T-helper 1 cell treated with Interleukin-12 subunit alpha and Interleukin-12 subunit beta and Interleukin-4 antibody, amounts not matched to agents 30 μg/mL and 1 μg/mL, for 36 hours (primary cell): ENCODE measurements around the gene SPRY4.

Experiments
- H3K27ac Mint-ChIP-seq: one replicate; pipeline ENCODE4 v1.8.0; 2021; ENCODE audit warnings: mild to moderate bottlenecking, mixed read lengths
- H3K27me3 Mint-ChIP-seq: one replicate; pipeline ENCODE4 v1.8.0; 2021; ENCODE audit warnings: low read depth, mixed read lengths
- H3K36me3 Mint-ChIP-seq: one replicate; pipeline ENCODE4 v1.8.0; 2021; ENCODE audit warnings: low read depth, mixed read lengths
- H3K4me1 Mint-ChIP-seq: one replicate; pipeline ENCODE4 v1.8.0; 2021; ENCODE audit warnings: low read depth, mixed read lengths
- H3K4me3 Mint-ChIP-seq: one replicate; pipeline ENCODE4 v1.8.0; 2021; ENCODE audit warnings: mild to moderate bottlenecking, moderate library complexity, mixed read lengths
- H3K9me3 Mint-ChIP-seq: one replicate; pipeline ENCODE4 v1.8.0; 2021; ENCODE audit warnings: mixed read lengths

SPRY4 gene

GRCh38 chr5:142313682-142314081 lies 11.1 kb downstream of the SPRY4 start:
- Mint-ChIP-seq H3K4me3 (no peak overlapping the region), H3K27ac (no peak overlapping the region), H3K36me3 (no peaks in the 10 kb centered on the region), H3K4me1 (peaks cover 7% of the 10 kb centered on the region), H3K9me3 (no peaks in the 10 kb centered on the region), H3K27me3 (peaks cover 3% of the 10 kb centered on the region)

- Mint-ChIP-seq H3K4me3 (no peak overlapping the region), H3K4me1 (peaks cover 6% of the 10 kb centered on the region), H3K27me3 (peaks cover 3% of the 10 kb centered on the region), H3K27ac (no peak overlapping the region), H3K9me3 (no peaks in the 10 kb centered on the region), H3K36me3 (no peaks in the 10 kb centered on the region)
These were observed 11.5 kb downstream of the SPRY4 start for GRCh38 chr5:142313275-142313674.

- peaks cover 3% of the 10 kb centered on the region for H3K27me3 Mint-ChIP-seq
- peaks cover 5% of the 10 kb centered on the region for H3K4me1 Mint-ChIP-seq
- H3K27ac Mint-ChIP-seq = no peak overlapping the region
- no peaks in the 10 kb centered on the region for H3K9me3 Mint-ChIP-seq
- no peak overlapping the region for H3K4me3 Mint-ChIP-seq
- no peaks in the 10 kb centered on the region for H3K36me3 Mint-ChIP-seq
These were observed 12.4 kb downstream of the SPRY4 start for GRCh38 chr5:142312399-142312798.

GRCh38 chr5:142311725-142312124 lies 13.1 kb downstream of the SPRY4 start:
- no peaks in the 10 kb centered on the region for H3K36me3 Mint-ChIP-seq
- peaks cover 5% of the 10 kb centered on the region for H3K4me1 Mint-ChIP-seq
- H3K4me3 Mint-ChIP-seq = no peak overlapping the region
- no peaks in the 10 kb centered on the region for H3K9me3 Mint-ChIP-seq
- H3K27ac Mint-ChIP-seq = no peak overlapping the region
- peaks cover 3% of the 10 kb centered on the region for H3K27me3 Mint-ChIP-seq

- H3K4me3 Mint-ChIP-seq = no peak overlapping the region
- H3K27ac Mint-ChIP-seq = no peak overlapping the region
- no peaks in the 10 kb centered on the region for H3K4me1 Mint-ChIP-seq
- H3K36me3 Mint-ChIP-seq = no peaks in the 10 kb centered on the region
- H3K9me3 Mint-ChIP-seq = no peaks in the 10 kb centered on the region
- H3K27me3 Mint-ChIP-seq = peaks cover 3% of the 10 kb centered on the region
These were observed 14.0 kb downstream of the SPRY4 start for GRCh38 chr5:142310803-142311202.

GRCh38 chr5:142309747-142310318 lies 15.0 kb downstream of the SPRY4 start:
- peaks cover 2% of the 10 kb centered on the region for H3K4me1 Mint-ChIP-seq
- no peak overlapping the region for H3K4me3 Mint-ChIP-seq
- no peak overlapping the region for H3K27ac Mint-ChIP-seq
- H3K27me3 Mint-ChIP-seq = peaks cover 3% of the 10 kb centered on the region
- H3K36me3 Mint-ChIP-seq = no peaks in the 10 kb centered on the region
- no peaks in the 10 kb centered on the region for H3K9me3 Mint-ChIP-seq

- Mint-ChIP-seq H3K9me3 (no peaks in the 10 kb centered on the region), H3K27ac (no peak overlapping the region), H3K36me3 (no peaks in the 10 kb centered on the region), H3K4me3 (no peak overlapping the region), H3K27me3 (peaks cover 3% of the 10 kb centered on the region), H3K4me1 (peaks cover 2% of the 10 kb centered on the region)
These were observed 16.5 kb downstream of the SPRY4 start for GRCh38 chr5:142308358-142308757.

GRCh38 chr5:142307146-142307890 lies 17.5 kb downstream of the SPRY4 start:
- Mint-ChIP-seq H3K36me3 (no peaks in the 10 kb centered on the region), H3K27me3 (peaks cover 1% of the 10 kb centered on the region), H3K27ac (no peak overlapping the region), H3K4me1 (peaks cover 2% of the 10 kb centered on the region), H3K4me3 (no peak overlapping the region), H3K9me3 (no peaks in the 10 kb centered on the region)

GRCh38 chr5:142306077-142306502 lies 18.7 kb downstream of the SPRY4 start:
- Mint-ChIP-seq H3K4me1 (peaks cover 9% of the 10 kb centered on the region), H3K27ac (no peak overlapping the region), H3K4me3 (no peak overlapping the region), H3K27me3 (no peaks in the 10 kb centered on the region), H3K36me3 (no peaks in the 10 kb centered on the region), H3K9me3 (no peaks in the 10 kb centered on the region)

- no peaks in the 10 kb centered on the region for H3K36me3 Mint-ChIP-seq
- H3K4me1 Mint-ChIP-seq = peaks cover 9% of the 10 kb centered on the region
- H3K9me3 Mint-ChIP-seq = no peaks in the 10 kb centered on the region
- no peak overlapping the region for H3K4me3 Mint-ChIP-seq
- no peaks in the 10 kb centered on the region for H3K27me3 Mint-ChIP-seq
- H3K27ac Mint-ChIP-seq = no peak overlapping the region
These were observed 19.6 kb downstream of the SPRY4 start for GRCh38 chr5:142305211-142305610.

GRCh38 chr5:142304013-142304701 lies 20.7 kb downstream of the SPRY4 start:
- H3K36me3 Mint-ChIP-seq = no peaks in the 10 kb centered on the region
- H3K4me3 Mint-ChIP-seq = no peak overlapping the region
- peaks cover 9% of the 10 kb centered on the region for H3K4me1 Mint-ChIP-seq
- H3K27ac Mint-ChIP-seq = no peak overlapping the region
- H3K27me3 Mint-ChIP-seq = peaks cover 4% of the 10 kb centered on the region
- no peaks in the 10 kb centered on the region for H3K9me3 Mint-ChIP-seq

GRCh38 chr5:142303565-142303964 lies 21.3 kb downstream of the SPRY4 start:
- H3K36me3 Mint-ChIP-seq = no peaks in the 10 kb centered on the region

GRCh38 chr5:142301540-142301939 lies 23.3 kb downstream of the SPRY4 start:
- H3K4me3 Mint-ChIP-seq = no peak overlapping the region
- no peaks in the 10 kb centered on the region for H3K9me3 Mint-ChIP-seq
- H3K36me3 Mint-ChIP-seq = no peaks in the 10 kb centered on the region
- peaks cover 9% of the 10 kb centered on the region for H3K4me1 Mint-ChIP-seq
- H3K27me3 Mint-ChIP-seq = peaks cover 4% of the 10 kb centered on the region
- H3K27ac Mint-ChIP-seq = no peak overlapping the region

More at GRCh38 chr5:142303565-142303964, 21.3 kb downstream of the SPRY4 start:
- Mint-ChIP-seq H3K4me1 (peaks cover 9% of the 10 kb centered on the region), H3K9me3 (no peaks in the 10 kb centered on the region), H3K27ac (no peak overlapping the region), H3K27me3 (peaks cover 4% of the 10 kb centered on the region), H3K4me3 (no peak overlapping the region)

- H3K36me3 Mint-ChIP-seq = no peaks in the 10 kb centered on the region
- peaks cover 8% of the 10 kb centered on the region for H3K4me1 Mint-ChIP-seq
- no peaks in the 10 kb centered on the region for H3K9me3 Mint-ChIP-seq
- H3K27ac Mint-ChIP-seq = no peak overlapping the region
- H3K27me3 Mint-ChIP-seq = peaks cover 4% of the 10 kb centered on the region
- no peak overlapping the region for H3K4me3 Mint-ChIP-seq
These were observed 24.1 kb downstream of the SPRY4 start for GRCh38 chr5:142300677-142301076.

GRCh38 chr5:142298789-142299188 lies 26.0 kb downstream of the SPRY4 start:
- peaks cover 4% of the 10 kb centered on the region for H3K27me3 Mint-ChIP-seq
- H3K36me3 Mint-ChIP-seq = no peaks in the 10 kb centered on the region
- H3K9me3 Mint-ChIP-seq = no peaks in the 10 kb centered on the region
- peaks cover 7% of the 10 kb centered on the region for H3K4me1 Mint-ChIP-seq
- no peak overlapping the region for H3K4me3 Mint-ChIP-seq
- no peak overlapping the region for H3K27ac Mint-ChIP-seq
